Breast epithelium (tissue), 3 donors: ENCODE measurements around the gene IL1RAP.

ENCODE experiments used
- POLR2AphosphoS5 ChIP-seq, 3 donors: sonication (generic); formaldehyde crosslinking; IDR thresholded peaks; one replicate each; pipeline ENCODE4 v1.6.1; 2017; ENCODE audit warnings: antibody characterized with exemption in 3 of 3
- TF ChIP-seq, protein P1 (sequence below), 3 donors: fragments of 450-650 bp; IDR thresholded peaks; one replicate each; pipeline ENCODE4 v1.5.1; 2016 to 2017; ENCODE audit warnings: antibody characterized with exemption in 3 of 3, mild to moderate bottlenecking in 3 of 3, moderate library complexity in 3 of 3

DNA sequence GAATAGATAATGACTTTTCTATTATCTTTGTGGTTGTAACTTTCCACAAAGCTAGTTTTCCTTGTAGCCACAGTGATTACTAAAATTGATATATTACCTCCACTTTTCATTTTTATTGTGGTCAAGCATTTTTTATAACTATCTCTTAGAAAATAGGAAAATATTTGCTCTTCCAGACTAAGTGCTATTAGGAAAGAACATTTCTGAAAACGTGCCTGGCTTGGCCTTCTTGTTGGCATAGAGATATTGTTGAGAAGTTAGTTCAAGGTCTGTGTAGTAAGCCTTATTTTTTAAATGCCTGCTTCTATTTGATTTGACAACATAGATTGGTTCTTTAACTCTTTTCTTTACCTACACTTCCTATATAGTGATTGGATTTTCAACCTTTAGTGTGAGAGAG lies 101.7 kb downstream of the IL1RAP start:
- TF ChIP-seq, protein P1, sequence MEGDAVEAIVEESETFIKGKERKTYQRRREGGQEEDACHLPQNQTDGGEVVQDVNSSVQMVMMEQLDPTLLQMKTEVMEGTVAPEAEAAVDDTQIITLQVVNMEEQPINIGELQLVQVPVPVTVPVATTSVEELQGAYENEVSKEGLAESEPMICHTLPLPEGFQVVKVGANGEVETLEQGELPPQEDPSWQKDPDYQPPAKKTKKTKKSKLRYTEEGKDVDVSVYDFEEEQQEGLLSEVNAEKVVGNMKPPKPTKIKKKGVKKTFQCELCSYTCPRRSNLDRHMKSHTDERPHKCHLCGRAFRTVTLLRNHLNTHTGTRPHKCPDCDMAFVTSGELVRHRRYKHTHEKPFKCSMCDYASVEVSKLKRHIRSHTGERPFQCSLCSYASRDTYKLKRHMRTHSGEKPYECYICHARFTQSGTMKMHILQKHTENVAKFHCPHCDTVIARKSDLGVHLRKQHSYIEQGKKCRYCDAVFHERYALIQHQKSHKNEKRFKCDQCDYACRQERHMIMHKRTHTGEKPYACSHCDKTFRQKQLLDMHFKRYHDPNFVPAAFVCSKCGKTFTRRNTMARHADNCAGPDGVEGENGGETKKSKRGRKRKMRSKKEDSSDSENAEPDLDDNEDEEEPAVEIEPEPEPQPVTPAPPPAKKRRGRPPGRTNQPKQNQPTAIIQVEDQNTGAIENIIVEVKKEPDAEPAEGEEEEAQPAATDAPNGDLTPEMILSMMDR (IDR thresholded peaks at IDR 0.05), result no peak
- no peak for TF ChIP-seq POLR2AphosphoS5 (IDR thresholded peaks at IDR 0.05)
